Stimulated activated CD4-positive, alpha-beta T cell treated with anti-CD3 and anti-CD28 coated beads, TNF-alpha, amount 100 ng/mL, for 48 hours (primary cell): Measurements from ENCODE around the gene IQCE.

Experiments used
- DNase-seq, 3 donors: peaks; one replicate each; pipeline ENCODE4 v3.0.0-alpha.2; 2020; ENCODE audit warnings: low read depth in 3 of 3

The IQCE gene

GRCh38 chr7:2558629-2559282 lies at the start of gene IQCE:
Gene IQCE, plus strand, starts transcription at chr7:2558979. Its CDS starts 203 bp downstream, at chr7:2559182.
- DNase-seq, result peak; percentile 80 to 89 (median 84)

GRCh38 chr7:2509298-2509906 lies 49.4 kb upstream of the IQCE start:
- DNase-seq, result no peak

- no peak for DNase-seq
Measured at GRCh38 chr7:2510130-2510776, 48.5 kb upstream of the IQCE start.

- peak in 1 of 3 donors; percentile 48 for DNase-seq
Measured at GRCh38 chr7:2510909-2511768, 47.6 kb upstream of the IQCE start.

- no peak for DNase-seq
Measured at GRCh38 chr7:2511769-2512168, 47.0 kb upstream of the IQCE start.

GRCh38 chr7:2512179-2512661 lies 46.6 kb upstream of the IQCE start:
- DNase-seq, result no peak

- DNase-seq, result no peak
Measured at GRCh38 chr7:2512713-2513112, 46.1 kb upstream of the IQCE start.

- DNase-seq, result no peak
Measured at GRCh38 chr7:2513702-2514101, 45.1 kb upstream of the IQCE start.

GRCh38 chr7:2514473-2515423 lies 44.0 kb upstream of the IQCE start:
- no peak for DNase-seq

GRCh38 chr7:2515424-2516193 lies 43.2 kb upstream of the IQCE start:
- no peak for DNase-seq

GRCh38 chr7:2516194-2516555 lies 42.6 kb upstream of the IQCE start:
- no peak for DNase-seq

- no peak for DNase-seq
Measured at GRCh38 chr7:2517026-2517425, 41.8 kb upstream of the IQCE start.

GRCh38 chr7:2517678-2518507 lies 40.9 kb upstream of the IQCE start:
- no peak for DNase-seq

GRCh38 chr7:2518737-2519118 lies 40.1 kb upstream of the IQCE start:
- no peak for DNase-seq

- DNase-seq, result peak in 2 of 3 donors; percentile 60 to 81
Measured at GRCh38 chr7:2519119-2519930, 39.5 kb upstream of the IQCE start, which contains the start of gene LFNG. Gene LFNG, plus strand, starts transcription at chr7:2519774. Its CDS starts 88 bp downstream, at chr7:2519862.

- no peak for DNase-seq
Measured at GRCh38 chr7:2520131-2520760, 38.5 kb upstream of the IQCE start.

- DNase-seq, result no peak
Measured at GRCh38 chr7:2520761-2521290, 38.0 kb upstream of the IQCE start.

- DNase-seq, result no peak
Measured at GRCh38 chr7:2521341-2521745, 37.4 kb upstream of the IQCE start.
